Epithelial cell of esophagus (primary cell): Measurements from ENCODE around the gene OBSL1.

Experiments used
- DNase-seq: peaks from one replicate; pipeline ENCODE4 v3.0.0; 2010; ENCODE audit warnings: low read depth
- H3K4me3 ChIP-seq: 2 replicates; pipeline ENCODE4 v1.5.1; 2011; ENCODE audit warnings: mild to moderate bottlenecking, low read length, control low read depth
- TF ChIP-seq, protein P1 (sequence below): IDR thresholded peaks from 2 replicates; pipeline ENCODE4 v1.5.1; 2011; ENCODE audit warnings: low read depth, mild to moderate bottlenecking, low read length, control low read depth, inconsistent platforms; ENCODE audit not compliant: insufficient read depth; ENCODE audit errors: missing control alignments

OBSL1 gene

DNA sequence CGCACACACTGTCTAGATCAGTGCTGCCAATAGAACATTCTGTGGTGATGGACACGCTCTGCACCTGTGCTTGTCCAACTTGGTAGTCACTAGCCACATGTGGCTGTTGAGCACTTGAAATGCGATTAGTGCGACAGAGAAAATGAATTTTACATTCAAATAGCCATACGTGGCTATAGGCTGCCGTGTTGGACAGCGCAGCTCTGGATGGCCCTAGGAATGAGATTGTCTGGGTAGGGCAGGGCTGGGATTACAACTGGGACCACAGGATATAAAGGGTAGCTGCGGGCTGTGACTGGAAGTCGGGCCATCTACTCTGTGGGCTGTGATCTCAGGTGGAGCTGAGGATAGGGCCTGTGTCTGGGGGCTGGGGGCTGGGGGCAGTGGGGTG is 51.8 kb downstream of the OBSL1 start:
- no peak for DNase-seq

DNA sequence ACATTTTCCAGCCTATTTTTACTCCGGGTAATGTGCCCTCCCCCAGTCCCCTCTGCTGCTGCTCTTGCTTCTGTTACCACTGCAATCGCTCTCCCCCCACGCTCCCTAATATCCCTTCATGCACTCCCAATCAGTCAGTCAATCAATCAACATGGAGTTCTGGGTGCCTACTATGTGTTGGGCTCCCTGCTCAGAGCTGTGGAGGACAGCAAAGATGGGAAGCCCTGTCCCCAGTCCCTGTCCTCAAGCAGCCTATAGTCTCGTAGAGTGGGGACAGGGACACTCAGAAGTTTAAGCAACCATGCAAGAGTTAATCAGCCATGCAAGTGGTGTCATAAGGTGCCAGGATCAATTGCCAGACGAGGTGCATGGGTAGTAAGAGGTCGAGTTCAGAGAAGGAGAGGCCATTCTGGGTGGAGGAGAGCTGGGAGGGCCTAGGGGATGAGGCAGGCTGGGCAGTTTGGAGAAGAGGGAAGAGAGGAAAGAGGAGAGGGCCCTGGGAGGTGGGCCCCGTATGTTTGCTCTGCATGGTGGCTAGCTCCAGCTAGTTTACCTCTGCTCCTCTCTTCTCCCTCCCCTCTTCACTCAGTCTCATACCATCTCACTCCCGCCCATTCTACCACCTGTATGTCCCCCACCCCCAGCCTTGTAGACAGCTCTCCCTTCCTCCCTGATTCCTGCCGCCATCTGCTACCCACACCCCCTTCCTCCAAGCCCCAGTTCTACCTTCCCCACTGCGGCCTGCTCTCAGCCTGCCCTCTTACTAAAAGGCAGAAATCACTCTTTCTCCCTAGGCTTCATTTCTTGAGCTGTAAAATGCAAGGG is 53.2 kb downstream of the OBSL1 start:
- no peak overlapping the region for H3K4me3 ChIP-seq
- TF ChIP-seq, protein P1, sequence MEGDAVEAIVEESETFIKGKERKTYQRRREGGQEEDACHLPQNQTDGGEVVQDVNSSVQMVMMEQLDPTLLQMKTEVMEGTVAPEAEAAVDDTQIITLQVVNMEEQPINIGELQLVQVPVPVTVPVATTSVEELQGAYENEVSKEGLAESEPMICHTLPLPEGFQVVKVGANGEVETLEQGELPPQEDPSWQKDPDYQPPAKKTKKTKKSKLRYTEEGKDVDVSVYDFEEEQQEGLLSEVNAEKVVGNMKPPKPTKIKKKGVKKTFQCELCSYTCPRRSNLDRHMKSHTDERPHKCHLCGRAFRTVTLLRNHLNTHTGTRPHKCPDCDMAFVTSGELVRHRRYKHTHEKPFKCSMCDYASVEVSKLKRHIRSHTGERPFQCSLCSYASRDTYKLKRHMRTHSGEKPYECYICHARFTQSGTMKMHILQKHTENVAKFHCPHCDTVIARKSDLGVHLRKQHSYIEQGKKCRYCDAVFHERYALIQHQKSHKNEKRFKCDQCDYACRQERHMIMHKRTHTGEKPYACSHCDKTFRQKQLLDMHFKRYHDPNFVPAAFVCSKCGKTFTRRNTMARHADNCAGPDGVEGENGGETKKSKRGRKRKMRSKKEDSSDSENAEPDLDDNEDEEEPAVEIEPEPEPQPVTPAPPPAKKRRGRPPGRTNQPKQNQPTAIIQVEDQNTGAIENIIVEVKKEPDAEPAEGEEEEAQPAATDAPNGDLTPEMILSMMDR, result no peak
- no peak for DNase-seq

More for the DNA sequence above, 51.8 kb downstream of the OBSL1 start:
- no peak overlapping the region for H3K4me3 ChIP-seq
- TF ChIP-seq, protein P1, result no peak

DNA sequence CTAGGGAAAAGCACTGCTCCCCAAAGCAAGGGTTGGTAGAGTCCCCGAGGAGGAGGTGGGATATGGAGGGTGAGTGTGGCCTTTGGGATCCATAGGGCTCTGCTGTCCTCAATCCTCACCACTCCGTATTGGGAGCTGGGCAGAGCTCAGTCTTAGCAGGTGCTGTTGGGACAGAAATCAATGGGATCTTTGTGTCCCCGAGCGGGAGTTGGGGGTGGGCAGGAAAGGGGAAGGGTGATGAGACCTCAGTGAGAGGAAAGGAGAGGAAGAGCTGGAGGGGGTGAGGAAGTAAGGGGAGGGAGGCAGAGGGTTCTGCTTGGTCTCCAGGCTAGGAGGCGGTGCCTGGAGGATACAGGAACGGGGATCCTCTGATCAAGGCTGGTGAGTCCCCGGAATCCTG is 54.5 kb downstream of the OBSL1 start:
- DNase-seq, result no peak
- TF ChIP-seq, protein P1, result no peak
- H3K4me3 ChIP-seq, result no peak overlapping the region

DNA sequence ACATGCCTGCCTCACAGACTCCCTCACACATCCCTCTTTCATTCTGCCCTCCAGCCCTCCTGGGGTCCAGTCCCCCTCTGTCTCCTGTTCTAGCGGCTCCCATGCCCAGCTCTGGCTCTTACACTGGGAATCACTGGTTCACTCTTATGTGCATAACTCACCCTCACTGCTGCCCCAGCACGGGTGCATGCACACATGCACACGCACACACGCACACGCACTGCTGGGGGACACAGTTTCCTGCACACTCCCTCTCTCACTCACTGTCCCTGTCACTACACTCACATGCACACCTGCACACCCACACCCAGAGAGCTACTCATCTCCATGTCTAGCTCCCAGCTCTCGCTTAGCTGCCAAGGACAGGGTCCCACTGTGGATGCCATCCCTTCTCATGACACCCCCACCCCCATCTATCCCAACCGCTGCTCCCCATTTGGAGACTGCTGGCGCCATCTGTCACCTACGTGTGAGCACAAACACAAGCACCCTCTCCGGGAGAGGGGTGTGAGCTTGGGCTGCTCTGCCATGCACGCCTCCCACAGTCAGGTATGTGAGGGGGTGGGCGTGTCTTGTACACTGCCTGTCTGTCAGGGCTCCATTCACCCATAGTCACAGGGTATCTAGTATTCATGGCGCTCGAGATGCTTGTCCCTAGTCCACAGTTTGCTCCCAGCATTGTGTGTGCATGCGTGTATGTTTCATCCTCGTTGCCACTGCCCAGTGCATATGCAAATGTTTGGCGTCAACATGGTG is 55.3 kb downstream of the OBSL1 start:
- TF ChIP-seq, protein P1, result no peak
- no peak overlapping the region for H3K4me3 ChIP-seq
- DNase-seq, result no peak

DNA sequence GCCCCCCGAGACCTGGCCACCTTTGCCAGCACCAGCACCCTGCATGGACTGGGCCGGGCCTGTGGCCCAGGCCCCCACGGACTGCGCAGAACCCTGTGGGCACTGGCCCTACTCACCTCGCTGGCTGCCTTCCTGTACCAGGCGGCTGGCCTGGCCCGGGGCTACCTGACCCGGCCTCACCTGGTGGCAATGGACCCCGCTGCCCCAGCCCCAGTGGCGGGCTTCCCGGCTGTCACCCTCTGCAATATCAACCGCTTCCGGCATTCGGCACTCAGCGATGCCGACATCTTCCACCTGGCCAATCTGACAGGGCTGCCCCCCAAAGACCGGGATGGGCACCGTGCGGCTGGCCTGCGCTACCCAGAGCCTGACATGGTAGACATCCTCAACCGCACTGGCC is 56.5 kb downstream of the OBSL1 start:
- TF ChIP-seq, protein P1, result no peak
- no peak overlapping the region for H3K4me3 ChIP-seq
- no peak for DNase-seq

DNA sequence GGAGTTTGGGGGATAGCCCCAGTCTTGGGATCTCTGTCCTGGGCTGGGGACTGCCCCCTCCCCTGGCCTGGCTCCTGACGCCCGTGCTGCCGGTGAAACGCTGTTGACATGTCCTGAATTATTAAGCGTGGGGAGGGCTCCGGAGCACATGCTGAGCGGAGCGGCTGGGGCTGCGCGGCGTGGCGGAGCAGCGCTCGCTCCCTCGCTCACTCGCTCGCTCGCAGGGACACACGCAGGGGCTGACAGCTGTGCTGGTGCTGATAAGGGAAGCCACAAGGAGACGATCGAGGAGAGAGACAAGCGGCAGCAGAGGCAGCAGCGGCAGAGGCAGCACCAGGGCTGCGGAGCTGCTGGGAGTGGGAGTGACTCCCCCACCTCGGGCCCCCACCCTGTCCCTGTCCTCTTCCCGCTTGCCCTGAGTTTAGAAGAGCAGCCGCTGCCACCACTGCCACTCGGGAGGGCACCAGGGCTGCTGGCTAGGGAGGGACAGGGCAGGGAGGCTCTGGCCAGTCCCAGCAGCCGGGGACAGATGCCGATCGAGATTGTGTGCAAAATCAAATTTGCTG is 57.1 kb downstream of the OBSL1 start, which contains the start of gene ASIC4:
Gene ASIC4 (plus strand): TSS at position 287 of the 566 bp plus-strand sequence. CDS start 243 bp downstream, at position 530.
- no peak for DNase-seq
- TF ChIP-seq, protein P1, result no peak

More for the DNA sequence above, 57.1 kb downstream of the OBSL1 start, which contains the start of gene ASIC4:
- no peak within 1 kb of the TSS for H3K4me3 ChIP-seq
